PC-3 (cell line): ENCODE results near the gene SP3. TPM values are rescaled to one million over a fixed set of nuclear protein-coding genes. Genes with fewer than 3 reads are reported as not detected.
A peak's percentile ranks its signal among the peaks of the same experiment; 100 is the strongest.

Source experiments
- ATAC-seq: fragments of 200-7000 bp; cut with Tn5 transposase; 2 replicates; pipeline ENCODE4 v1.9.1; 2020; ENCODE audit warnings: mild to moderate bottlenecking, moderate library complexity
- BruUV-seq: library from RNA; stranded (reverse); fragments of 400-500 nt; replicated peaks from 2 replicates; lab custom pipeline; 2021; lab: Mats Ljungman, UMichigan
- CTCF ChIA-PET: fragments of 300-600 bp; sonication (Branson Sonifier 250); formaldehyde crosslinking; loops from one replicate; lab custom pipeline; 2022; ENCODE audit warnings: antibody characterized with exemption; lab: Charles Lee
- POLR2A ChIA-PET: fragments of 300-600 bp; sonication (Branson Sonifier 250); formaldehyde crosslinking; loops from one replicate; lab custom pipeline; 2022; ENCODE audit warnings: antibody characterized with exemption; ENCODE audit not compliant: unreplicated experiment; lab: Charles Lee
- DNase-seq: peaks from one replicate; pipeline ENCODE4 v3.0.0-alpha.2; 2015
- H2AFZ ChIP-seq: fragments of 300-600 bp; sonication (generic); 2 replicates; pipeline ENCODE4 v1.6.0; 2016; ENCODE audit warnings: antibody characterized with exemption, low read length
- H3F3A ChIP-seq: fragments of 300-600 bp; sonication (generic); one replicate; pipeline ENCODE4 v1.6.0; 2017; ENCODE audit warnings: antibody characterized with exemption, low read length, control low read depth, mild to moderate bottlenecking; ENCODE audit not compliant: unreplicated experiment
- H3K27ac ChIP-seq: fragments of 300-600 bp; sonication (generic); 2 replicates; pipeline ENCODE4 v1.5.1; 2016; ENCODE audit warnings: mild to moderate bottlenecking, low read length
- H3K27me3 ChIP-seq: fragments of 300-600 bp; sonication (generic); 2 replicates; pipeline ENCODE4 v1.6.1; 2016; ENCODE audit warnings: low read length, mixed read lengths
- H3K36me3 ChIP-seq: fragments of 300-600 bp; sonication (generic); 2 replicates; pipeline ENCODE4 v1.6.1; 2016; ENCODE audit warnings: low read depth, mixed run types, low read length, mixed read lengths
- H3K4me1 ChIP-seq: fragments of 300-600 bp; sonication (generic); 2 replicates; pipeline ENCODE4 v1.5.1; 2016; ENCODE audit warnings: low read length; ENCODE audit not compliant: insufficient read depth
- H3K4me2 ChIP-seq: fragments of 300-600 bp; sonication (generic); 2 replicates; pipeline ENCODE4 v1.6.0; 2016; ENCODE audit warnings: low read length
- H3K4me3 ChIP-seq: fragments of 300-600 bp; sonication (generic); 2 replicates; pipeline ENCODE4 v1.5.1; 2016; ENCODE audit warnings: mild to moderate bottlenecking, low read length, mixed read lengths
- H3K79me2 ChIP-seq: fragments of 300-600 bp; sonication (generic); 2 replicates; pipeline ENCODE4 v1.6.1; 2017; ENCODE audit warnings: low read length, mixed read lengths
- H3K9ac ChIP-seq: fragments of 300-600 bp; sonication (generic); 2 replicates; pipeline ENCODE4 v1.6.0; 2016; ENCODE audit warnings: mild to moderate bottlenecking, low read length
- H3K9me2 ChIP-seq: fragments of 300-600 bp; sonication (generic); replicated peaks from 2 replicates; pipeline ENCODE4 v1.6.1; 2016; ENCODE audit warnings: mixed run types, low read length, mixed read lengths
- H3K9me3 ChIP-seq: fragments of 300-600 bp; sonication (generic); 2 replicates; pipeline ENCODE4 v1.6.1; 2016; ENCODE audit warnings: low read length, mixed read lengths
- H4K20me1 ChIP-seq: fragments of 300-600 bp; sonication (generic); 2 replicates; pipeline ENCODE4 v1.6.1; 2016; ENCODE audit warnings: low read length, mixed read lengths
- CTCF ChIP-seq: fragments of 300-600 bp; sonication (generic); conservative IDR thresholded peaks from 2 replicates; pipeline ENCODE4 v1.5.1; 2017; ENCODE audit warnings: antibody characterized with exemption, low read depth, mild to moderate bottlenecking, low read length
- EZH2 ChIP-seq: fragments of 300-600 bp; sonication (generic); IDR thresholded peaks from one replicate; pipeline ENCODE4 v1.6.1; 2017; ENCODE audit warnings: antibody characterized with exemption, mild to moderate bottlenecking, low read length; ENCODE audit not compliant: unreplicated experiment
- EZH2phosphoT487 ChIP-seq: fragments of 300-600 bp; sonication (generic); IDR thresholded peaks from 2 replicates; pipeline ENCODE4 v1.6.1; 2018; ENCODE audit warnings: mild to moderate bottlenecking, antibody characterized with exemption, low read length, borderline replicate concordance
- intact Hi-C: fragments of 100-400 bp; cut with micrococcal nuclease; formaldehyde crosslinking; loops from 2 replicates; pipeline ENCODE4 v1.9.0; 2023
- total RNA-seq: library from RNA; depleted of rRNA; stranded (reverse); fragments of >200 nt; gene quantifications from 2 replicates; pipeline ENCODE4 v1.2.3, GENCODE V29; 2014

Gene SP3
- total RNA-seq, 1 experiment from 2014 or later = 117 TPM

GRCh38 chr2:173990970-173991819 lies 26.0 kb upstream of the SP3 start:
- POLR2A ChIA-PET = no interaction called here
- peak overlapping the region; percentile 56 for H3K4me2 ChIP-seq

GRCh38 chr2:173990245-173990644 lies 25.1 kb upstream of the SP3 start:
- DNase-seq = no peak
- Histone ChIP-seq H3K27me3 (no peaks in the 10 kb centered on the region), H3K4me3 (no peak overlapping the region), H3K9me3 (no peaks in the 10 kb centered on the region), H3K27ac (no peak overlapping the region), H3K4me1 (peaks cover 20% of the 10 kb centered on the region), H2AFZ (no peak overlapping the region), H3K9ac (no peak overlapping the region), H3K79me2 (no peaks in the 10 kb centered on the region), H3K36me3 (no peaks in the 10 kb centered on the region), H3K4me2 (no peak overlapping the region), H3F3A (no peaks in the 10 kb centered on the region), H4K20me1 (no peaks in the 10 kb centered on the region), H3K9me2 (no peaks in the 10 kb centered on the region)
- POLR2A ChIA-PET = no interaction called here
- CTCF ChIA-PET = no interaction called here
- no TSS peak for BruUV-seq
- TF ChIP-seq EZH2phosphoT487 = no peak
- no peak for TF ChIP-seq CTCF
- no peak for TF ChIP-seq EZH2
- intact Hi-C loops = no loop called here
- no peak for ATAC-seq

More at GRCh38 chr2:173990970-173991819, 26.0 kb upstream of the SP3 start:
- Histone ChIP-seq H3K9me2 (no peaks in the 10 kb centered on the region), H3F3A (no peaks in the 10 kb centered on the region), H3K27me3 (no peaks in the 10 kb centered on the region), H2AFZ (peak overlapping the region; percentile 43; the same call in 1 of the 2 replicates), H3K4me1 (peaks cover 19% of the 10 kb centered on the region), H3K27ac (peak overlapping the region; percentile 79), H3K9me3 (no peaks in the 10 kb centered on the region), H3K36me3 (no peaks in the 10 kb centered on the region), H3K4me3 (no peak overlapping the region), H3K9ac (peak overlapping the region; percentile 35; the same call in 1 of the 2 replicates), H4K20me1 (no peaks in the 10 kb centered on the region), H3K79me2 (no peaks in the 10 kb centered on the region)
- no TSS peak for BruUV-seq
- ATAC-seq = no peak
- TF ChIP-seq EZH2phosphoT487 (no peak), CTCF (no peak), EZH2 (no peak)
- DNase-seq = peak; percentile 43
- intact Hi-C loops = no loop called here
- CTCF ChIA-PET = no interaction called here

- Histone ChIP-seq H3K27me3 (no peaks in the 10 kb centered on the region), H3K4me1 (peaks cover 24% of the 10 kb centered on the region), H3K4me3 (no peak overlapping the region), H3K9ac (no peak overlapping the region), H2AFZ (no peak overlapping the region), H3K79me2 (no peaks in the 10 kb centered on the region), H3K4me2 (no peak overlapping the region), H3K9me2 (no peaks in the 10 kb centered on the region), H3F3A (no peaks in the 10 kb centered on the region), H4K20me1 (no peaks in the 10 kb centered on the region), H3K27ac (no peak overlapping the region), H3K9me3 (no peaks in the 10 kb centered on the region), H3K36me3 (no peaks in the 10 kb centered on the region)
- TF ChIP-seq EZH2phosphoT487 (no peak), CTCF (no peak)
- ATAC-seq (no peak), DNase-seq (no peak)
- intact Hi-C loops = no loop called here
- BruUV-seq = no TSS peak
- ChIA-PET CTCF (no interaction called here), POLR2A (interaction anchor here (0.6 kb wide), 1 partner anchor 69 kb away, joined by 3 read pairs; no protein-coding TSS in a partner anchor)
Observed at GRCh38 chr2:173989884-173990215, 24.7 kb upstream of the SP3 start.
